Stimulated activated CD8-positive, alpha-beta memory T cell treated with anti-CD3 and anti-CD28 coated beads, Interleukin-15, amount 100 ng/mL, for 24 hours (primary cell): ENCODE data around the gene TNFRSF17.
"Not testable (repeated sequence)": the region's sequence is repeated elsewhere in the genome, so short reads cannot be mapped to it uniquely, and the experiment has no call there.

Source experiments
- DNase-seq: peaks from one replicate; pipeline ENCODE4 v3.0.0-alpha.2; 2020; ENCODE audit warnings: low read depth

The TNFRSF17 gene

GRCh38 chr16:11970292-11970691 is 5.3 kb downstream of the TNFRSF17 start:
- DNase-seq, result not testable (repeated sequence)

GRCh38 chr16:11972128-11972527 is 7.1 kb downstream of the TNFRSF17 start:
- no peak for DNase-seq

- DNase-seq, result no peak
Observed at GRCh38 chr16:11973070-11973469, 8.1 kb downstream of the TNFRSF17 start.

- no peak for DNase-seq
Observed at GRCh38 chr16:11976850-11977375, 11.9 kb downstream of the TNFRSF17 start.

- no peak for DNase-seq
Observed at GRCh38 chr16:11977376-11978041, 12.5 kb downstream of the TNFRSF17 start.

GRCh38 chr16:11978080-11978479 is 13.1 kb downstream of the TNFRSF17 start:
- DNase-seq, result no peak

GRCh38 chr16:11979013-11979672 is 14.1 kb downstream of the TNFRSF17 start:
- no peak for DNase-seq

- DNase-seq, result no peak
Observed at GRCh38 chr16:11980136-11980844, 15.3 kb downstream of the TNFRSF17 start.

GRCh38 chr16:11985250-11985649 is 20.2 kb downstream of the TNFRSF17 start:
- no peak for DNase-seq

GRCh38 chr16:11986521-11987057 is 21.6 kb downstream of the TNFRSF17 start:
- DNase-seq, result no peak

- no peak for DNase-seq
Observed at GRCh38 chr16:11988258-11988978, 23.4 kb downstream of the TNFRSF17 start.

GRCh38 chr16:11990702-11991390 is 25.8 kb downstream of the TNFRSF17 start:
- DNase-seq, result no peak

GRCh38 chr16:11992008-11992584 is 27.1 kb downstream of the TNFRSF17 start:
- no peak for DNase-seq

GRCh38 chr16:11992586-11993524 is 27.8 kb downstream of the TNFRSF17 start:
- DNase-seq, result no peak

GRCh38 chr16:11994143-11995119 is 29.4 kb downstream of the TNFRSF17 start:
- no peak for DNase-seq

GRCh38 chr16:11996433-11997330 is 31.7 kb downstream of the TNFRSF17 start:
- no peak for DNase-seq

GRCh38 chr16:12000032-12000431 is 35.0 kb downstream of the TNFRSF17 start:
- no peak for DNase-seq
